NCI-H524 treated with DMSO at 0.1 percent for 48 hours (cell line): Measurements from ENCODE around the gene SP4.

ENCODE experiments used
- DNase-seq: peaks from one replicate; lab custom pipeline; 2025; lab: John Stamatoyannopoulos, UW

The SP4 gene

DNA sequence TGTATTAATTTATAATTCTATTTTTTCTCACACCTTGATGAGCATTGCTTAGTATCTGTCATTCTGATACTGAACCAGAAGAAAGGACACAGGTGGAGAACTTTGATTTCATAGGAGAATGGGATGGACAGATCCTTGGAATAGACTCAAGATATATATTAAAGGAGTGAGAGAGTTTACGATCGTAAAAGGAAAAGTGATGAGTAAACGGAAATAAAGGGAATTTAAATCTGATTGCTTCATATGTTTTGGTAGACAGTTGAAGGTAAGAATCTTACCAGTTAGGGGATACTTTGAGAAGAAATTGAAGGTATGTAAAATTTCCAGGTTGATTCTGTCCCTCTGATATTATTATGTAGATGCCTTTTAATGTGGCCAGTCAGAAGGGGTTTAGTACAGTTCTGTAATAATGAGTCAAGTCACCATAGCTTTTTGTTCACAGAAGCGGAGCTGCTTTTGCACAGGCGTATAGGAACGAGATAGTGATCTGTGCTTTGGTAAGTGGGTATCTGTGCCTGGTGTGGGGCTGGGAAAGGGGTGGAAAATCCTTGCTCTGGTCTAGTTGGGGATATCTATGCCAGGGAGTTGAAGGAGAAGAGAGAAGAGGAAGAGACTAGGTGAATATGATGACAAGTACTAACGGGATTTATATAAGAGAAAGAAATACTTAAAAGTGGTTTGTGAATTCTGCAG lies 15.4 kb downstream of the SP4 start:
- no peak for DNase-seq

DNA sequence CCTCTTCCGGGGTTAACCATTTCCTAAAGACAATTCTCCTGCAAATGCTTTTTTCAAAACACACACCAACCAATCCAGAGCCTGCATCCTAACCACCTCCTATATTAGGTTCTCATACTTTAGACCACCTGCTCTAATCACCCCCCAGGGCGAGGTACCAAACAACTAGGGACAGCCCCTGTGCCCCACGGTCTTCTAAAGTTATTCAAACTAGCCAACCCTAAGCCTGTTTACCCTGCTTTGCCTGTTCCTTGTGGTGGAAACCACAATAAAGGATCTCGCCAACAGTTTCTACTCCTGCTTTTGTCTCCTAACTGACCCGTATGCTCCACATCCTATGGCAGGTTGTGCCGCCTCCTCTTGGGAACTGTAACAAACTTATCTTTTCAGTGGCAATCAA lies 21.1 kb downstream of the SP4 start:
- DNase-seq = no peak

DNA sequence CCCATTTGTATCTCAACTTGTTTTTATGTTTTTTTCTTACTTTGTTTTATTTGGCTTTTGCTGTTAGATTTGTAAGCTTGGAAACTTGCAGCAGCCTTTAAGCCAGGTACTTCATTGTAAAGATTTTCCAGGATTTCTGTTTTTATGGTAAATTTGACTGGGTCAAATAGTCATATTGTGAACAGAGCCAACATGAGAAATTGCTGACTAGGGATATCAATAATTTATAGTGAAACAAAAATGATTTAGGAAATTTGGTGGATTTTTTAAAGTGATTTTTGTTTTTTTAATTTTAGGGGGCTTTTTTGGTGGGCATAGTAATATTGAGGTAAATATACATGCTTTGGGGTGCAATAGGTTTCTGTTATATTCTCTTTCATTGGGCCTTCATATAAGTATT lies 22.2 kb downstream of the SP4 start:
- DNase-seq = no peak

DNA sequence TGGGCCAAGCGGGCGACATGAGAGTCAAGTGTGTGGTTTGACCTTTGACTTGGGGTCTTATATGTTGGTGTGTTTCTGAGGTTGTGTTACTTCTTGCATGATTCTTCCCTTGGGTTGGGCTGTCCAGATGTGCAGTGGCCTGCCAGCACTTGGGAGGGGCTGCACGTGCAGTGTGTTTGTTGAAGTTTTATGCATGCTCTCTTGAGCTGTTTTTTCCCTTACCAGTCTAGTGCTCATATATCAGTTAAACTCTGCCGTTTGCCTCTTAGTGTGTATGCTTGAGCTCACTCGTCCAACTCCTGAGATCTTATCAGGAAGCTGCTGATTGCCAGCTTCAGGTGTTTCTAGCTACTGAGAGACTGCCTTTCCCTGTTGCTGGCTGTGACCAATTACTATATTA lies 23.1 kb downstream of the SP4 start:
- DNase-seq = no peak

DNA sequence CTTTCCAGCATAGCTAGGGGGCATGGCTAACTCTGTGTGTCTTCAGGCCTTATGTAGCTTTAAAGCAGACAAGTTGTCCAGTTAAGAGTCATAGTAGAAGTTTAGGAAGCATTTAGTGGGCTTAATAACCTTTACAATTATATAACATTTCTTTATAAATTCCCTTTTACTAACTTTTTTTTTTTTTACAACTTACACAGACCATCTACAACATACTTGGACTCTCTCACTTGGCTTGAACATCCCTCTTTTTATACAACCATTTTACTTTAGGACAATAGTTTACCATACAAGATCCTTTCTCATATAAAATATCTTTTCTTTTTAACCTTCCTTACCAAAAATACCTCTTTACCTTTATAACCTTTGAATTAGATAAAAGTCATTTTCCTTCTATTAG lies 26.3 kb downstream of the SP4 start:
- no peak for DNase-seq

DNA sequence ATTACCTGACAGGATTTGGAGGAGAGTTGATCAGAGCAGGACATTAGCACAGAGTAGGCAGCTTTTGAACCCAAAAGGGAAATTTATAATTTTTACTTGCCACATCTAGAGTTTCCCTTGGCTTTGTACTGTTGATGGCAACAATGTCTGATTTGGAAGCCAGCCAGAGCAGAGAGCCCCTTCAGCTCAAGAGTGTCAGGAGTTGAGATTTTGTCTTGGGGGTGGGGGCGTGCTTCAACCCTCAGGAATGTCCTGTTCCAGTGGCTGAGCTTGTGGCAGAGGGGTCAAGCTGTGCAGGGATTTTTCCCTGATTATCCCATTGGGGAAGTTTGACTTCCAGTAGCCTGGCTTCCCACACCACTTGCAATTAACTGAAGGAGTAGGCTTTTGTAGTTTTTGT lies 27.0 kb downstream of the SP4 start:
- no peak for DNase-seq

DNA sequence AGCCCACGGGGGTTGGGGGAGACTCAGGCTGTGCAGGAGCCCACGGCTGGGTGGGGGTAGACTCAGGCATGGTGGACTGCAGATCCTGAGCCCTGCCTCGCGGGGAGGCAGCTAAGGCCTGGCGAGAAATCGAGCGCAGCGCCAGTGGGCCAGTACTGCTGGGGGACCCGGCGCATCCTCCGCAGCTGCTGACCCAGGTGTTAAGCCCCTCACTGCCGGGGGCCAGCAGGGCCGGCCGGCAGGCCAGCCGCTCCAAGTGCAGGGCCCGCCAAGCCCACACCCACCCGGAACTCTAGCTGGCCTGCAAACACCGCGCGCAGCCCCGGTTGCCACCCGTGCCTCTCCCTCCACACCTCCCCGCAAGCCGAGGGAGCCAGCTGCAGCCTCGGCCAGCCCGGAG lies 33.4 kb downstream of the SP4 start:
- no peak for DNase-seq

DNA sequence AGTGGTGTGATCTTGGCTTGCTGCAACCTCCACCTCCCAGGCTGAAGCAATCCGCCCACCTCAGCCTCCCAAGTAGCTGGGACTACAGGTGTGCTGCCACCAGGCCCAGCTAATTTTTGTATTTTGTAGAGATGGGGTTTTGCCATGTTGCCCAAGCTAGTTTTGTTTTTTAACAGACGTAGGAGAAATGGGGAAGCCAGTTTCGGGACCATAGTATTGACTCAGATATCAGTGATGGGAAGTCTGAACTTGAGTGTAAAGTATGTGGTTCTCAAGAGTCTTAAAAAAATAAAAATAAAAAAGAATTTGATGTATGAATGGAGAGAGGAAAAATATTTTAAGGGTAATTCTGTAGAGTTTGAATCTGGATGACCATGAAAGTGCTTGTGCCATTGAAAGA lies 34.2 kb downstream of the SP4 start:
- no peak for DNase-seq

DNA sequence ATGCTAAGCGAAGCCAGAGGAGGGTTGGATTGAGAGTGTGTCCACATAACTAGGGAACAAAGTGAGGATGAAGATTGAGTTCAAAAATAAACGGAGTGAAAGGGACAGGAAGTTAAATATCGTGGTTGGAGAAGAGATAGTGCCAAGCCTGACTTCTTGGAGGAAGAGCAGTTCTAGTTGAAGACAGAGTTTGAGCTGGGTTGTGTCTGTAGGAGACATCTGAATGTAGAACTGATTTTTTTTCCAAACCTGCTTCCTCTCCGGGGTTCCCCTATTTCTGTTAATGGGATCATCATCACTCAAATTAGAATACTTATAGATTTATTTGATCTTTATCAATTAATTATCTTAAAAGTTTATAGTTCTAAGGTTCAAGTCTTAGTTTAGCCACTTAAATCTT lies 35.6 kb downstream of the SP4 start:
- DNase-seq = no peak

DNA sequence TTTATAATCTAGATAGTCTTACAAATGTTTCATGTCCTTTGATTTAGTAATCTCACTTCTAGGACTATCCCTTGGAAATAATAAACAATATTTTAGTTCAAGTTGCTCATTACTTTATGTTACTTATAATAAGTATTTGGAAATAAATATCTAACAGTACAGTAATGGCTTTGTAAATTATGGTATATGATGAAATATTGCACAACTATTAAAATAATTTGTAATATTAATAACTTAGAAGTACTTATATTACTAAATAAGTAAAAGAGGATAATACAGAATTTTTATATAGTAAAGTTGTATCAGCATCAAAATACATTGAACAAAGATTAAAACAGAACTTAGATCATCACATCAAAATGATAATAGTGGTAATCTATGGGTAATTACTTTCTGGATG lies 41.1 kb downstream of the SP4 start:
- no peak for DNase-seq

DNA sequence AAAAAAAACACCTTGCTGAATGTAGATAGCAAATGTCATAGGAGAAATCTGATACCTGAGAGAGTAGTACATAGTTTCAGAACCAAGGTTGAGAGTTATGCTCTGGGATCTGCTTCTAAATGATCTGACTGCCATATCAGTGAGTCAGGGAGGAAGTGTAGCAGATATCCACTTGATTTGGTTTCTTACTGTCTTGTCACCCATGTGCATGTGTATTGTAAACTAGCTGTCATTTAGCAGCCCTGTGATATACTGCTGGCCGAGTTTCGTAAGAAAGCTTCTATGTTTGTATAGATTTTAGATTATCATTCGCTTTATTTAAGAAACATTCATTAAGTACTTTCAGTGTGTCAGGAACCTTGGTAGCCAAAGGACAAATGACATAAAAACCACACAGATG lies 42.0 kb downstream of the SP4 start:
- DNase-seq = no peak

DNA sequence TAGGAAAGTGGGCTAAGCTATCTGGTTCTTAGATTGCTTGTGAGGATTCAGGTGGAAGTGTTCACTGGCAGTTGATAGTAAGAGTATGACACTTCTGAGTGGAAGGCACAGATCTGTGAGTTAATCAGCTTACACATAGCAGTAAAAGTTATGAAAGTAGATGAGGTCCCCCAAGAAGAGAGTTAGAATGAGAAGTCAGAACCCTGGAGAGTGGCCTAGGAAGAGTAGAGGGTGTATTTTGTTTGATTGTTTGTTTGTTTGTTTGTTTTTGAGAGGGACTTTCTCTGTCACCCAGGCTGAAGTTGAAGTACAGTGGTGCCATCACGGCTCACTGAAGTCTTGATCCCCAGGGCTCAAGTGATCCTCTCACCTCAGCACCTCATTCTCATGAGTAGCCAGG lies 44.1 kb downstream of the SP4 start:
- no peak for DNase-seq

DNA sequence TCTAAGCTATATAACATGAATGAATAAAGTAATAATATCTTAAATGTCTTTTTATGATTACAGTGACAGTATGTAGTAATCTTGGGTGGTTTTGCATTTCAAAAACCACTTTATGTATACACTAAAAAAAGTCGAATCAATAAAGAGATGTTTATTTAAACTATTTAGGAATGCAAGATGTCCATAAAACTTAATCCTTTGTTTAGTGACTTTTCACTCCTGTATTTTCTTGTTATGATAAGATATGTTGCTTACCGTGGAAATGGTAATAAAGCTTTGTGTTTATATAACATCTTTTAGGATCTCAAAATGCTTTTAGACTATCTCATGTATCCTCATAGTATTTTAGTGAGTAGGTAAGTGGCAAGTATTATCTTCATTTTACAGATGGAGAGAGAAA lies 48.5 kb downstream of the SP4 start:
- no peak for DNase-seq

DNA sequence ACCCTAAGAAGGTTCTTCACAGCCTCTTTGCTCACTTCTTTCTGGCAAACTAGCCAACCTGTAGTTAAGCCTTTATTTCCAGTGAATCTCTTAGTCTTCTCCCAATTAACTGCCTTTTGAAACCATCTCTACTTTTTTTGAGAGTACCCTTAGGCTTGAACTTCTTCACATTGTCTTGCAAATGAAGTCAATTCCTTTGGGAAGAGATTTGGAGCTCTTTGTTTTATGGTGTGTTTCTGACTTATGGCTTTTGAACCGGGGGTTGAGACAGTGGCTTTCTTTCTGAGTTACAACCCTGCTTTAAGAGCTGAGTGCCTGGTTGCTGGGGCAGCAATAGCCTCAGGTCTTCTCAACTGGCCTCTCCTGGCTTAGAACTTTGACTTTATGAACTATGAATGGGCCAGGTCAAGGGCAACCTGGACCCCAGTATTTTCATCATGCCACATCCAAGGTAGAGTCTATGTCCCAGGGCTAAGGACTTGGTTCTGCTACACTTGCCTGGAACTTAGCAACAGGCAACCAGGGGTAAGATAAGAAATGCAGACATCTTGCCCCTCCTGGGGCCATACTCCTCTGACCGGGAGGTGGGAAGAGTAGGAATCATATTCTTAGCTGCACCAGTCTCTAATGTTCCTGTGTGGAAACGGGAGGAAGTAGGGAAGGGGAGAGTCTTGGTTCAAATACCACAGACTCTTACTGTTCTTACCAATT lies 53.0 kb downstream of the SP4 start:
- DNase-seq = no peak

DNA sequence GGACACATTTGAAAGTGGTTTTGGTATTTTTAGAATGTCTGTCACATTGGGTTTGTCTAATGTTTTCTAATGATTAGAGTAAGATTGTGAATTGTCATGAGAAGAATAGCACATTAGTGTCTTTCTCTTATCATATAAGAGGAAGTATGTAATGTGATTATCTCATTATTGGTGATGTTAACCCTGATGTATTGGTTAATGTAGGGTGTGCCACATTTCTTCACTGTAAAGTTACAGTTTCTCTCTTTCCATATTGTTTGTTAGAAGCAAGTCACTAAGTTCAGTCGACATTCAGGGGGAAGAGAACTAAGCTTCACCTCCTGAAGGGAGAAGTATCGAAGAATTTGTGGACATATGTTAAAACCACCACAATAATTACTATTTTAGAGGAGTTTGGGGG lies 58.6 kb downstream of the SP4 start:
- no peak for DNase-seq

DNA sequence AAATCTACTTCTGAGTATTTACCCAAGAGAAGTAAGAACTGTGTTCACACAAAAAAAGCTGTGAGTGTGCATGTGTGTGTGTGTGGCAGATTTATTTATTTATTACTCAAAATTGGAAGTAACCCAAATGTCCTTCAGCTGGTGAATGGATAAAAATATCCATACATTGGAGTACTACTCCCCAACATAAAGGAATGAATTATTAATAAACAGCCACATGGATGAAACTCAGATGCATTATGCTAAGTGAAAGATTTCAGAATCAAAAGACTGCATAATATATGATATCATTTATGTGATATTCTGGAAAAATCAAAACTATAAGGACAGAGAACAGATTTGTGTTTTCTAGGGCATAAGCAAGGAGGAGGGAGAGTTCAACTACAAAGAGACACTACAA lies 67.8 kb downstream of the SP4 start:
- DNase-seq = no peak

DNA sequence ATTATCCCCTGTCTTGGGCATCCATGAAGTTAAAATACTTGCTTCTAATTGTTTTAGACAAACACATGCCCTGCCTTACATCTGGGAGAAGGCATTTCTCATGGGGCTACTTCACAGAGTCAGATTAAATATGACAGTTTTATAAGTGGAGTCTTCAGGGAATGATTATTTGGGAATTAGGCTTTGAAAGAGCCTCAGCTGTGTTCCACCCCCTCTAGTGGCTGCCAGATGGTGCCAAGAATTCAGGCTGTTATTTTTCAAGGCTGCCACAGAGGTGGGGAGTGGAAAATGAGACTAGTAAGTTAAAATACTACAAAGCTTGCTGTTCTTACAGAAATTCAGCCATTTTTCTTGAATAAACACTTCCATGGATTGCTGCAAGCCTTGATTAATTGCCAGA lies 69.2 kb downstream of the SP4 start:
- DNase-seq = peak; percentile 76

DNA sequence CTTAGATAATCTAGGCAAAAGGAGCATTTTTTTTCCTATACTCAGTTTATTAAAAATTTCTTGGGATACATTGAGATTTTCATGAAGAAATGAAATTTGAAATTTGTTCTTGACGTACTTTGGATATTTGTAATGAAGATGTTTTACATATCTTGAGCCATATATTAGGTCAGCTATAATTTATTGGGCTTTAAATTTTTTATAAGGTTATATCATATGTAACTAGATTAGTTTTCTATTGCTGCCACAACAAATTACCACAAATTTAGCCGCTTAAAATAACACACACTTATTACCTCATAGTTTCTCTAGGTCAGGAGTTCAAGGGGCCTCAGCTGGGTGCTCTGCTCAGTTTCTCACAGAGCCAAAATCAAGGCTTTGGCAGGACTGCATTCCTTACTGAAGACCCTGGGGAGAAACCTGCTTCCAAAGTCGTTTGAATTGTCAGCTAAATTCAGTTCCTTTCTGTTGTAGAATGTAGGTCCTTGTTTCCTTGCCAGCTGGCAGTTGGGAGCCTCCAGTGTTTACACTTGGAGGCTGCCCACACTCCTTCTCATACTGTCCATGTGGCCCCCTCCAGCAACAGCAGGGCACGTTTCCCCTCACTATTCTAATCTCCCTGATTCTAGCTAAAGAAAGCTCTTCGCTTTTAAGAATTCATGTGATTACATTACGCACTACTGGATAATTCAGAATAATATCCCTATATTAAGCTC lies 72.4 kb downstream of the SP4 start:
- no peak for DNase-seq

DNA sequence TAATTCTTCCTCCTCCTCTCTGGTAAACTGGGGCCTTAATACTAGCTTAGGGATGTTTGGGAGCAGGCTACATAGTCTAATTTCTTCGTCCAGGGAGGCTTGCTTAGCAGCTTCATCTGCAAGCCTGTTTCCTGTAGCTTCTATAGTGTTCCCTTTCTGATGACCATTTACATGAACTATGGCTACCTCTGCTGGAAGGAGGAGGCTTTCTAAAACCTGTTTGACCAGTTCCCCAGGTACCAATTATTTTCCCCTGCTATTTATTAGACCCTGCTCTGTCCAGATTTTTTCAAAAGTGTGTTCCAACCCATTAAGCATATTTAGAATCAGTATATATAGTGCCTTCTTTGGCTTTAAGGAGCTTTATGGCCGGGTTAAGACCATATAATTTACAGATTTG lies 76.1 kb downstream of the SP4 start:
- no peak for DNase-seq

DNA sequence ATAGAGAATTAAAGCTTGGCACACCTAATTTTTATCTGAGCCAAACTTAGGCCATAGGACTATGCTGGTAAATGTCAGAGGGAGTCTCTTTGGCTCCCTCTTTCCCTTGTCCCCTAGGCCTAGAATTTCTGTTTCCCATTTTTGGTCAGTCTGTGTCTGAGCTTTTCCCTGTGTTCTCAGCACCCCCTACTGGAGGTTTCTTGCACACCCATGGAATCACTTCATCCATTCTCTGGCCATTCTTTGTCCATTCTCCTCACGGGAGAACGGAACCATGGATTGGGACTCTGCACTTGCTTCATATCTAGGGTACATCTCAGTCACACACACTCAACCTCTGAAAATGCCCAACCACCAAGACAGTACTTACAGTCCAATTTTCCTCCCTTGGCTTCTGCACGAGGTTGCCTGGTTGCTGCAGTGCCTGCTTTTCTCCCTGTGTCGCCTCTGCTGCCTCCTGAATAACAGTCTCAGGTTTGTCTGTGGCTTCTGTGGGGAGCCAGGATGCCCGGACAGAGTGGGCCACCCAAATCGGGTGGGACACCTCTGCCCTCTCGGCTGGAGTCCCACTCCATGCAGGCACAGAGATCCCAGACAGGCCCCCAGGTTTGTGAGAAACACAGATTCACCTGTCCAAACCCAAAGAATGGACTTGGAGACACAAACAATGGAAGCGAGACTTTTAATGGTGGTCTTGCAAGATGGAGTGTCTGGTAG lies 79.9 kb downstream of the SP4 start:
- DNase-seq = no peak

DNA sequence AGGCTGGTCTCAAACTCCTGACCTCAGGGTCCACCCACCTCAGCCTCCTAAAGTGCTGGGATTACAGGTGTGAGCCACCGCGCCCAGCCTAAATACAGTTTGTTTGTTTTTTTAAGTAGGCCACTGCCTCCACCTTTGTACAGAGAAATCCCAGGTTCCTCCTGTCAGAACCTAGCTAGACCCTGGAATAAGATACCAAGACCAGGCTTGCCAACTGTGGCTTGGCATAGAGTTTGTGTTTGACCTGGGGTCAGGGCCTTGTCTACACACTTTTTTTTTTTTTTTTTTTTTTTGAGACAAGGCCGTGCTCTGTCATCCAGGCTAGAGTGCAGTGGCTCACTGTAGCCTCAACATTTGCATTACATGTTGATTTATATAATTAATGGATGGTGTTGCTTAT lies 80.7 kb downstream of the SP4 start:
- no peak for DNase-seq

DNA sequence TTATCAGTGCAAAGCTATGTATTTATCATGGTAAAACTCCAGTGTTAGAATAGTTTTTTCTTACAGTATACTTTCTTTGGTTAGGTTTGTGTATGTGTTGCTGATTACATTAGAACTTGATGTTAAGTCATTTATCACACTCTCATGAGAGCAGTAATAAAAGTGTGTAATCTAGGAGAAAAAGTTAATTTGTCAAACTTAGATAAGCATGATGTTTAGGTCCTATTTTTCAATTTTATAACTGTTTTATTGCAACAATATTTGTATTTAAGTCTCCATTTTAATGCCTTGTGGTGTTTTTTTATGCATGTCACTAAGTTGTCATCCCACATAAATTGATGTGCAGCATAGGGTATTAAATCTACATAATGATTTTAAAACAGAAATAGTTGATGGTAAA lies 86.2 kb downstream of the SP4 start:
- no peak for DNase-seq

DNA sequence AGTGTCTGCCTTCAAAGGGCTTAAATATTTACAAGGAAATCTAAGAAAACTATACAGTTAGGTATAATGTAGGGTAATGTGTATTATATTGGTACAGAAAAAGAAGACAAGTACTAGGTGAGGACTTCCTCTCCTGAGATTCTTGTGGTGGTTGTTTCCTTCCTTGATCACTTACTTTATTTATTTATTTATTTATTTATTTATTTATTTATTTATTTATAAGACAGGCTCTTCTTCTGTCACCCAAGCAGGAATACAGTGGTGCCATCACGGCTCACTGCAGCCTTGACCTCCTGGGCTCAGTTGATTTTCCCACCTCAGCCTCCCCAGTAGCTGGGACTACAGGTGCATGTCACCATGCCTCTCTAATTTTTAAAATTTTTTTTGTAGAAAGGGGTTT lies 96.8 kb downstream of the SP4 start:
- no peak for DNase-seq
